Measurements from ENCODE around the gene ZNF740. TPM values are rescaled to one million over a fixed set of nuclear protein-coding genes. Genes with fewer than 3 reads are reported as not detected.

The ZNF740 gene
- total and polyA plus RNA-seq, 2 donors from 2014 or later, result 11.1 to 58.3 TPM

DNA sequence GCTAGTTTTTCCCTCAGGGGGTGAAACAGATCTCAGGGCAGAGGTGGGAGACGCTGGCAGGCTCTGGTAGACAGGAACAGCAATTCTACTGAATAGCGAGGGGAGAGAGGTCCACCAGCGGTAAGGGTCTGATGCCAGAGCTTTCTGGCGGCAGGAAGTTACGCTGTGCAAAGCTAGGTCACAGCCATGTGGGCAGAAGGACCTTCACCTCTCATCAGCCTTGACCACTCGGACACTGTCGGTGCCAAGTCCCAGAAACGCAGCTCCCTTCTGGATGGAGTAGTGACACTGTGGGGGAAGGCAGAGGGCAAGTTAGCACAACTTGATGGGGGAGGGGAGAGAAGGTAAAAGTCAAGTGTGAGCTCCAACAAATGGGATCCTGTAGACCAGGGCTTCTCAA lies 10.3 kb upstream of the ZNF740 start:
- no peak overlapping the region for H3K9ac ChIP-seq (ENCODE audit: low read length in 3 of 3)
- no peaks in the 10 kb centered on the region for H3K9me3 ChIP-seq (ENCODE audit: control insufficient read depth in 2 of 3, insufficient read depth in 1 of 3, low read length in 3 of 3)
- TF ChIP-seq, protein P1, sequence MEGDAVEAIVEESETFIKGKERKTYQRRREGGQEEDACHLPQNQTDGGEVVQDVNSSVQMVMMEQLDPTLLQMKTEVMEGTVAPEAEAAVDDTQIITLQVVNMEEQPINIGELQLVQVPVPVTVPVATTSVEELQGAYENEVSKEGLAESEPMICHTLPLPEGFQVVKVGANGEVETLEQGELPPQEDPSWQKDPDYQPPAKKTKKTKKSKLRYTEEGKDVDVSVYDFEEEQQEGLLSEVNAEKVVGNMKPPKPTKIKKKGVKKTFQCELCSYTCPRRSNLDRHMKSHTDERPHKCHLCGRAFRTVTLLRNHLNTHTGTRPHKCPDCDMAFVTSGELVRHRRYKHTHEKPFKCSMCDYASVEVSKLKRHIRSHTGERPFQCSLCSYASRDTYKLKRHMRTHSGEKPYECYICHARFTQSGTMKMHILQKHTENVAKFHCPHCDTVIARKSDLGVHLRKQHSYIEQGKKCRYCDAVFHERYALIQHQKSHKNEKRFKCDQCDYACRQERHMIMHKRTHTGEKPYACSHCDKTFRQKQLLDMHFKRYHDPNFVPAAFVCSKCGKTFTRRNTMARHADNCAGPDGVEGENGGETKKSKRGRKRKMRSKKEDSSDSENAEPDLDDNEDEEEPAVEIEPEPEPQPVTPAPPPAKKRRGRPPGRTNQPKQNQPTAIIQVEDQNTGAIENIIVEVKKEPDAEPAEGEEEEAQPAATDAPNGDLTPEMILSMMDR (IDR thresholded peaks at IDR 0.05; ENCODE audit: borderline replicate concordance, extremely low read depth, insufficient read depth), result no peak
- no peak overlapping the region for H3K4me3 ChIP-seq (ENCODE audit: low read length in 3 of 3)
- no peak overlapping the region for H3K27ac ChIP-seq (ENCODE audit: low read depth in 2 of 2, low read length in 2 of 2)
- FAIRE-seq (no peak), DNase-seq (peak in 2 of 5 donors; percentile 39 to 44)
- intact Hi-C loops (cut with DNase I), result no loop called here
- peaks cover 0 to 6% (median 2%) of the 10 kb centered on the region in 3 donors for H3K36me3 ChIP-seq (ENCODE audit: control insufficient read depth in 2 of 3, insufficient read depth in 3 of 3, low read length in 3 of 3)
- no peaks in the 10 kb centered on the region for H3K27me3 ChIP-seq (ENCODE audit: control insufficient read depth, insufficient read depth, low read length)
- H3K4me1 ChIP-seq (ENCODE audit: control insufficient read depth in 2 of 3, insufficient read depth in 2 of 3, low read depth in 1 of 3, low read length in 3 of 3), result peaks cover 0 to 3% (median 0%) of the 10 kb centered on the region in 3 donors

DNA sequence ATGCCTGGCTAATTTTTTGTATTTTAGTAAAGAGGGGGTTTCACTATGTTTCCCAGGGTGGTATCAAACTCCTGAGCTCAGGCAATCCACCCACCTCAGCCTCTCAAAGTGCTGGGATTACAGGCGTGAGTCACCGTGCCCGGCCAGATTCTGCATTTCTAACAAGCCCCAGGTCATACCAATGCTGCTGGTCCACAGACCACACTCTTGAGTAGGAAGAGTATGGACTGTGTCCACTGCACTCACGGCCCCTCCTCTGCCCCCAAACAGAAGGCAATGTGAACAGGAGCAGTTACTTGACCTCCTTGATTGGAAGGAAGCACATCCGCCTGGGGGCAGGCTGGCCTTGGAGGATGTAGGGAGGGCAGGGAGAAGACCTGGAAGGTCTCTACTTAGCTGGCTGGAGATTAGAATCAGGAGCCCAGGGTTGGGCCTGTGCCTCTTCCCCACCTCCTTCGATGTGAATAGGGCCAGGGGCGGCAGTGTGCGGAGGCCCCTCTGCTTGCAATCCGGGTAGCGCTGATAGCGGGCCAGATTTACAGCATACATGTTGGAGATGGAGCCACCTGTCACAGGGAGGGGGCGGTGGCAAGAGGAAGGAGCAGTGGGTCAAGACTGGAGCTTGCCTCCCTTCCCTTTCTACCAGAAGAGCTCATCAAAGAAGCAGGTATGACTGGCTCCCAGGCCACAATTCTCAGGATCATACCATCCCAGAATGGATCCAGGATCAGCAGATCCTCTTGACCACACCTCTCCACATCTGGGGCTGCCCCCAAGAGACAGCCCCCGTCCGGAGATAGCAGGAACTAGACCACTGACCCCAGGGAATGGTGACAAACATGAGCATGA lies 9.4 kb upstream of the ZNF740 start:
- no peak for DNase-seq
- intact Hi-C loops (cut with DNase I), result no loop called here
- peaks cover 0 to 10% (median 0%) of the 10 kb centered on the region in 3 donors for H3K4me1 ChIP-seq (ENCODE audit: control insufficient read depth in 2 of 3, insufficient read depth in 2 of 3, low read depth in 1 of 3, low read length in 3 of 3)
- no peak overlapping the region for H3K4me3 ChIP-seq (ENCODE audit: low read length in 3 of 3)
- H3K9ac ChIP-seq (ENCODE audit: low read length in 3 of 3), result no peak overlapping the region
- H3K27ac ChIP-seq (ENCODE audit: low read depth in 2 of 2, low read length in 2 of 2), result no peak overlapping the region
- H3K27me3 ChIP-seq (ENCODE audit: control insufficient read depth, insufficient read depth, low read length), result no peaks in the 10 kb centered on the region
- no peaks in the 10 kb centered on the region for H3K9me3 ChIP-seq (ENCODE audit: control insufficient read depth in 2 of 3, insufficient read depth in 1 of 3, low read length in 3 of 3)
- H3K36me3 ChIP-seq (ENCODE audit: control insufficient read depth in 2 of 3, insufficient read depth in 3 of 3, low read length in 3 of 3), result peaks cover 0 to 6% (median 2%) of the 10 kb centered on the region in 3 donors
- FAIRE-seq, result no peak
- TF ChIP-seq, protein P1 (IDR thresholded peaks at IDR 0.05; ENCODE audit: borderline replicate concordance, extremely low read depth, insufficient read depth), result no peak

DNA sequence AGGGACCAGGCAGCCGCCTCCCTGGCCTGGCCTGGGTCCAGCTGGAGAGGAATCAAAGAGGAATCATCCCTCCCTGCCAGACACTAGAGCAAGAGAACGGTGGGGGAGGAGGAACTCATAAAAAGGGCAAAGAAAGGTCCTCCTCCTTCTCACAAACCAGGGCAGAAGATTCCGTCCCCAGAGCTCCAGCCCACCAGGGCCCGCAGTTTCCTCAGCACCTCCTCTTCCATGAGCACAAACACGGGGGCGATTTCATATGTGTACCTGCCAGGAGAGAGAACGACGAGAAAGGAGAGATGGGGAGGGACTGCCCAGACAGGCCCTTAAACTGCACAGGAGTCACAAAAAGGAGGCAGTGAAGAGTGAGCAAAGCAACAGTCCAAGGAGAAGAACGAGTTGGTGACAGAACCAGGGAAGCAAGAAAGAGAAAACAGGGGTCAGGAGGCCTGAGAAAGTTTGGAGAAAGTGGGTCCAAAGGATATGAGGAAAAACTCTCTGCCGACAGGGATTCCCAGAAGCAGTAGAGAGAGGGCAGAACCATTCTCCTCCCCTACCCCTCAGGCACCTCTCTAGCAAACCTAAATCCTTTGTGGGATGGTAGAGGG lies 8.7 kb upstream of the ZNF740 start:
- intact Hi-C loops (cut with DNase I), result no loop called here
- FAIRE-seq, result no peak

More for the DNA sequence above, 8.7 kb upstream of the ZNF740 start:
- Histone ChIP-seq H3K9ac (ENCODE audit: low read length in 3 of 3) (no peak overlapping the region), H3K4me1 (ENCODE audit: control insufficient read depth in 2 of 3, insufficient read depth in 2 of 3, low read depth in 1 of 3, low read length in 3 of 3) (peaks cover 0 to 10% (median 0%) of the 10 kb centered on the region in 3 donors), H3K9me3 (ENCODE audit: control insufficient read depth in 2 of 3, insufficient read depth in 1 of 3, low read length in 3 of 3) (no peaks in the 10 kb centered on the region), H3K4me3 (ENCODE audit: low read length in 3 of 3) (no peak overlapping the region), H3K27ac (ENCODE audit: low read depth in 2 of 2, low read length in 2 of 2) (no peak overlapping the region), H3K36me3 (ENCODE audit: control insufficient read depth in 2 of 3, insufficient read depth in 3 of 3, low read length in 3 of 3) (peaks cover 0 to 6% (median 2%) of the 10 kb centered on the region in 3 donors), H3K27me3 (ENCODE audit: control insufficient read depth, insufficient read depth, low read length) (no peaks in the 10 kb centered on the region)
- DNase-seq, result peak in 2 of 5 donors; percentile 55 to 80
- TF ChIP-seq, protein P1 (IDR thresholded peaks at IDR 0.05; ENCODE audit: borderline replicate concordance, extremely low read depth, insufficient read depth), result no peak
